K562 (cell line): Measurements from ENCODE around the gene PRXL2A. TPM values are rescaled to one million over a fixed set of nuclear protein-coding genes. Genes with fewer than 3 reads are reported as not detected.

ENCODE experiments used
- CCNT2 ChIP-seq: IDR thresholded peaks from 2 replicates; pipeline ENCODE4 v1.6.1; 2011; ENCODE audit warnings: borderline replicate concordance, low read depth, mild to moderate bottlenecking, moderate library complexity, mixed read lengths, low read length; ENCODE audit not compliant: insufficient read length; ENCODE audit errors: extremely low read depth
- NR3C1 ChIP-seq: sonication (generic); formaldehyde crosslinking; IDR thresholded peaks from 2 replicates; pipeline ENCODE4 v1.8.1; 2022; ENCODE audit warnings: missing genetic modification reagents
- NRF1 ChIP-seq, 2 experiments: fragments of 450-650 bp; IDR thresholded peaks in 1 of 2; conservative IDR thresholded peaks in 1 of 2; 2 replicates each; pipeline ENCODE4 v1.6.1; 2014; ENCODE audit warnings: mild to moderate bottlenecking in 2 of 2
- RB1 ChIP-seq: fragments of 450-650 bp; IDR thresholded peaks from 2 replicates; pipeline ENCODE4 v1.6.1; 2017; ENCODE audit warnings: low read depth, mild to moderate bottlenecking
- TAF1 ChIP-seq: IDR thresholded peaks from 2 replicates; pipeline ENCODE4 v1.6.1; 2011; ENCODE audit warnings: mild to moderate bottlenecking, low read length, moderate library complexity; ENCODE audit not compliant: insufficient read depth, control insufficient read depth, severe bottlenecking; ENCODE audit errors: extremely low read depth
- ZFP91 ChIP-seq: sonication (generic); formaldehyde crosslinking; IDR thresholded peaks from 2 replicates; pipeline ENCODE4 v1.8.0; 2022; ENCODE audit warnings: mild to moderate bottlenecking, missing genetic modification reagents
- polyA plus RNA-seq, 8 experiments: library from polyadenylated mRNA; depleted of rRNA in 4 of 8; stranded (reverse) in 5 of 8; unstranded in 3 of 8; fragments of >200 nt; fragmentation: Nextera tagmentation in 2 of 8; fragmentation: Illumina TruSeq in 1 of 8; extraction: Ambion mirVana in 2 of 8; extraction: Trizol in 1 of 8; gene quantifications; 2 replicates each; pipeline versions ENCODE4 v1.2.1 to v1.2.3, GENCODE V29; 2011 to 2014; ENCODE audit warnings: inconsistent platforms in 1 of 8, missing spikeins in 1 of 8
- total RNA-seq, 7 experiments: library from RNA; depleted of rRNA in 6 of 7; stranded (reverse); fragments of >200 nt in 6 of 7; fragmentation: Illumina TruSeq in 2 of 7; extraction: Trizol in 2 of 7; gene quantifications; 2 replicates each; pipeline versions ENCODE4 v1.2.1 to v1.2.3, GENCODE V29; 2011 to 2021; ENCODE audit warnings: low replicate concordance in 1 of 7
- TF ChIP-seq, protein P1 (sequence below), 2 experiments: fragments of 450-650 bp in 1 of 2; sonication (generic) in 1 of 2; formaldehyde crosslinking in 1 of 2; IDR thresholded peaks in 1 of 2; conservative IDR thresholded peaks in 1 of 2; 2 replicates each; pipeline versions ENCODE4 v1.6.1 to v1.8.1; 2016 to 2023; ENCODE audit warnings: mild to moderate bottlenecking in 2 of 2, moderate library complexity in 2 of 2, inconsistent platforms in 1 of 2, missing genetic modification reagents in 1 of 2
- TF ChIP-seq, protein P2 (sequence below): fragments of 200-800 bp; sonication (Bioruptor generic); IDR thresholded peaks from 2 replicates; pipeline ENCODE4 v1.6.1; 2016; ENCODE audit warnings: missing genetic modification characterization, missing compliant biosample characterization
- TF ChIP-seq, protein P3 (sequence below): fragments of 450-650 bp; IDR thresholded peaks from 2 replicates; pipeline ENCODE4 v1.7.0; 2016; ENCODE audit warnings: borderline replicate concordance
- TF ChIP-seq, protein P4 (sequence below): fragments of 450-650 bp; IDR thresholded peaks from 2 replicates; pipeline ENCODE4 v1.6.1; 2016; ENCODE audit warnings: borderline replicate concordance

The PRXL2A gene
- total and polyA plus RNA-seq, 9 of the 15 experiments (the other 6 are each of a cell fraction or from before 2014, with no cell fraction given): 0.14 to 1.2 (median 0.75) TPM

DNA sequence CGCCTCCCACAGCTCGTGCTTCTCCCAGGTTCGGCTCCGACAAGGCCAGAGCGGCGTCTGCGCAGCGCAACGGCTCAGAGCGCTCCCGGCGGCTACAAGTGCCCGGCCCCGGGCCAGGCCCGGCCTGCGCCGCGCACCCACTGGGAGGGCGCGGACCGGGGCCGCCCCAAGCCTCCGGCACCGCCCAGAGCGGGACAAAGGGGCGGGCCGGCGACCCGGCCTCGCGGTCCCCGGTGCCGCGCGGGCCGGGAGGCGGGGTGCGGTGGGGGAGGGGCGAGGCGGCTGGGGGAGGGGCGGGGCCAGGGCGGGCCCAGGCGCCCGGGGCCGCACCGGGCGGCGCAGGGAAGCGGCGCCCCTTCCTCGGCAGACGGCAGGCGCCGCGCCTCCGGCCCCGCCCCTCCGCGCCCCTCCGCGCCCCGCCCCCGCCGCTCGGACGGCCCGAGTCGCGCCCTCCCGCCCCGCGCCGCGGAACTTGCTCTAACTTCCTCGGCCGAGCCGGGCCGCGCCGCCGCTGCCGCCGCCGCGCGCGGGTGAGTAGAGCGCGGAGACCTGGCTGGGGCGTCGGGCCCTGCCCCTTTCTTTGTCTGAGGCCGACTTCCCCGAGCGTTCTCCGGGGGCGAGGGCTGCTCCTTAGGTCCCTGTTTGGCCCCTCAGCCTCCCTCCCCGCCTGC is 45.6 kb downstream of the PRXL2A start, which contains the start of gene TSPAN14 (continued):
- TF ChIP-seq ZFP91 (CRISPR knock-in tag) (no peak), TAF1 (peak; percentile 62), CCNT2 (peak; percentile 66), RB1 (peak; percentile 76), NRF1 (conservative IDR thresholded peaks at IDR 0.05 in 1 of 2, IDR thresholded peaks at IDR 0.05 in 1 of 2) (peak; percentile 90 to 91; a peak in 3 of 4 replicates), NR3C1 (CRISPR knock-in tag) (no peak)
- TF ChIP-seq, protein P1, sequence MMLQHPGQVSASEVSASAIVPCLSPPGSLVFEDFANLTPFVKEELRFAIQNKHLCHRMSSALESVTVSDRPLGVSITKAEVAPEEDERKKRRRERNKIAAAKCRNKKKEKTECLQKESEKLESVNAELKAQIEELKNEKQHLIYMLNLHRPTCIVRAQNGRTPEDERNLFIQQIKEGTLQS (IDR thresholded peaks at IDR 0.05): no peak
- TF ChIP-seq, protein P1 (CRISPR knock-in tag; conservative IDR thresholded peaks at IDR 0.05): no peak
- TF ChIP-seq, protein P2, sequence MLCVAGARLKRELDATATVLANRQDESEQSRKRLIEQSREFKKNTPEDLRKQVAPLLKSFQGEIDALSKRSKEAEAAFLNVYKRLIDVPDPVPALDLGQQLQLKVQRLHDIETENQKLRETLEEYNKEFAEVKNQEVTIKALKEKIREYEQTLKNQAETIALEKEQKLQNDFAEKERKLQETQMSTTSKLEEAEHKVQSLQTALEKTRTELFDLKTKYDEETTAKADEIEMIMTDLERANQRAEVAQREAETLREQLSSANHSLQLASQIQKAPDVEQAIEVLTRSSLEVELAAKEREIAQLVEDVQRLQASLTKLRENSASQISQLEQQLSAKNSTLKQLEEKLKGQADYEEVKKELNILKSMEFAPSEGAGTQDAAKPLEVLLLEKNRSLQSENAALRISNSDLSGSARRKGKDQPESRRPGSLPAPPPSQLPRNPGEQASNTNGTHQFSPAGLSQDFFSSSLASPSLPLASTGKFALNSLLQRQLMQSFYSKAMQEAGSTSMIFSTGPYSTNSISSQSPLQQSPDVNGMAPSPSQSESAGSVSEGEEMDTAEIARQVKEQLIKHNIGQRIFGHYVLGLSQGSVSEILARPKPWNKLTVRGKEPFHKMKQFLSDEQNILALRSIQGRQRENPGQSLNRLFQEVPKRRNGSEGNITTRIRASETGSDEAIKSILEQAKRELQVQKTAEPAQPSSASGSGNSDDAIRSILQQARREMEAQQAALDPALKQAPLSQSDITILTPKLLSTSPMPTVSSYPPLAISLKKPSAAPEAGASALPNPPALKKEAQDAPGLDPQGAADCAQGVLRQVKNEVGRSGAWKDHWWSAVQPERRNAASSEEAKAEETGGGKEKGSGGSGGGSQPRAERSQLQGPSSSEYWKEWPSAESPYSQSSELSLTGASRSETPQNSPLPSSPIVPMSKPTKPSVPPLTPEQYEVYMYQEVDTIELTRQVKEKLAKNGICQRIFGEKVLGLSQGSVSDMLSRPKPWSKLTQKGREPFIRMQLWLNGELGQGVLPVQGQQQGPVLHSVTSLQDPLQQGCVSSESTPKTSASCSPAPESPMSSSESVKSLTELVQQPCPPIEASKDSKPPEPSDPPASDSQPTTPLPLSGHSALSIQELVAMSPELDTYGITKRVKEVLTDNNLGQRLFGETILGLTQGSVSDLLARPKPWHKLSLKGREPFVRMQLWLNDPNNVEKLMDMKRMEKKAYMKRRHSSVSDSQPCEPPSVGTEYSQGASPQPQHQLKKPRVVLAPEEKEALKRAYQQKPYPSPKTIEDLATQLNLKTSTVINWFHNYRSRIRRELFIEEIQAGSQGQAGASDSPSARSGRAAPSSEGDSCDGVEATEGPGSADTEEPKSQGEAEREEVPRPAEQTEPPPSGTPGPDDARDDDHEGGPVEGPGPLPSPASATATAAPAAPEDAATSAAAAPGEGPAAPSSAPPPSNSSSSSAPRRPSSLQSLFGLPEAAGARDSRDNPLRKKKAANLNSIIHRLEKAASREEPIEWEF: no peak
- TF ChIP-seq, protein P3, sequence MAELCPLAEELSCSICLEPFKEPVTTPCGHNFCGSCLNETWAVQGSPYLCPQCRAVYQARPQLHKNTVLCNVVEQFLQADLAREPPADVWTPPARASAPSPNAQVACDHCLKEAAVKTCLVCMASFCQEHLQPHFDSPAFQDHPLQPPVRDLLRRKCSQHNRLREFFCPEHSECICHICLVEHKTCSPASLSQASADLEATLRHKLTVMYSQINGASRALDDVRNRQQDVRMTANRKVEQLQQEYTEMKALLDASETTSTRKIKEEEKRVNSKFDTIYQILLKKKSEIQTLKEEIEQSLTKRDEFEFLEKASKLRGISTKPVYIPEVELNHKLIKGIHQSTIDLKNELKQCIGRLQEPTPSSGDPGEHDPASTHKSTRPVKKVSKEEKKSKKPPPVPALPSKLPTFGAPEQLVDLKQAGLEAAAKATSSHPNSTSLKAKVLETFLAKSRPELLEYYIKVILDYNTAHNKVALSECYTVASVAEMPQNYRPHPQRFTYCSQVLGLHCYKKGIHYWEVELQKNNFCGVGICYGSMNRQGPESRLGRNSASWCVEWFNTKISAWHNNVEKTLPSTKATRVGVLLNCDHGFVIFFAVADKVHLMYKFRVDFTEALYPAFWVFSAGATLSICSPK: no peak
- TF ChIP-seq, protein P4, sequence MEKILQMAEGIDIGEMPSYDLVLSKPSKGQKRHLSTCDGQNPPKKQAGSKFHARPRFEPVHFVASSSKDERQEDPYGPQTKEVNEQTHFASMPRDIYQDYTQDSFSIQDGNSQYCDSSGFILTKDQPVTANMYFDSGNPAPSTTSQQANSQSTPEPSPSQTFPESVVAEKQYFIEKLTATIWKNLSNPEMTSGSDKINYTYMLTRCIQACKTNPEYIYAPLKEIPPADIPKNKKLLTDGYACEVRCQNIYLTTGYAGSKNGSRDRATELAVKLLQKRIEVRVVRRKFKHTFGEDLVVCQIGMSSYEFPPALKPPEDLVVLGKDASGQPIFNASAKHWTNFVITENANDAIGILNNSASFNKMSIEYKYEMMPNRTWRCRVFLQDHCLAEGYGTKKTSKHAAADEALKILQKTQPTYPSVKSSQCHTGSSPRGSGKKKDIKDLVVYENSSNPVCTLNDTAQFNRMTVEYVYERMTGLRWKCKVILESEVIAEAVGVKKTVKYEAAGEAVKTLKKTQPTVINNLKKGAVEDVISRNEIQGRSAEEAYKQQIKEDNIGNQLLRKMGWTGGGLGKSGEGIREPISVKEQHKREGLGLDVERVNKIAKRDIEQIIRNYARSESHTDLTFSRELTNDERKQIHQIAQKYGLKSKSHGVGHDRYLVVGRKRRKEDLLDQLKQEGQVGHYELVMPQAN: no peak
